Right cardiac atrium (tissue), 5 donors: ENCODE measurements around the gene PMM2. TPM values are rescaled to one million over a fixed set of nuclear protein-coding genes. Genes with fewer than 3 reads are reported as not detected.
"Not testable (repeated sequence)": the region's sequence is repeated elsewhere in the genome, so short reads cannot be mapped to it uniquely, and the experiment has no call there.

Experiments used
- ATAC-seq, 2 donors: fragments of 200-7000 bp; cut with Tn5 transposase; one replicate each; pipeline versions ENCODE4 v1.8.0 to v1.9.1; 2020; ENCODE audit warnings: moderate library complexity in 2 of 2, mild to moderate bottlenecking in 1 of 2
- DNase-seq, 3 donors: peaks; one replicate each; pipeline ENCODE4 v3.0.0-alpha.2; 2020
- H3K27ac ChIP-seq: one replicate; pipeline ENCODE4 v1.5.1; 2013; ENCODE audit warnings: mild to moderate bottlenecking, low read length, control low read depth, moderate library complexity
- H3K27me3 ChIP-seq: one replicate; pipeline ENCODE4 v1.6.1; 2013; ENCODE audit not compliant: control insufficient read depth, insufficient read depth
- H3K4me1 ChIP-seq: one replicate; pipeline ENCODE4 v1.6.1; 2013; ENCODE audit warnings: low read length; ENCODE audit not compliant: control insufficient read depth, insufficient read depth
- H3K4me3 ChIP-seq: one replicate; pipeline ENCODE4 v1.5.1; 2013; ENCODE audit warnings: low read length, control low read depth
- H3K9me3 ChIP-seq: one replicate; pipeline ENCODE4 v1.6.1; 2013; ENCODE audit warnings: low read length; ENCODE audit not compliant: control insufficient read depth
- WGBS: extraction: QIAGEN DNeasy Blood & Tissue Kit; methylation state at CpG from one replicate; pipeline ENCODE4 v1.1.7; 2013; 5-methylcytosine and 5-hydroxymethylcytosine counted together
- intact Hi-C, 4 donors: fragments of 100-400 bp; cut with DNase I; formaldehyde crosslinking; loops; one replicate each; pipeline versions ENCODE4 v1.11.0 to v1.14.0; 2022 to 2023
- polyA plus RNA-seq: library from polyadenylated mRNA; stranded (reverse); fragments of 200-250 nt; gene quantifications from one replicate; pipeline ENCODE4 v1.2.3, GENCODE V29; 2013
- total RNA-seq, 4 donors: library from RNA; stranded (reverse); fragmentation: NEBNext Ultra II Directional; extraction: Animal tissue kit (Norgen Biotek cat#: 25700); gene quantifications; one replicate each; pipeline ENCODE4 v1.2.1, GENCODE V29; 2021
- donor health status: healthy with polysubstance abuse.
- donor health status: DM: no; HTN: yes; CAD: no.
- donor health status: DM: no; HTN: no; CAD: no.
- donor health status: DM: no; HTN: yes; CAD: no; lungs with severe emphysema.
- donor health status: DM: yes; HTN: yes; CAD: no.

The PMM2 gene
- total and polyA plus RNA-seq, 5 donors: 10.5 to 29.4 (median 12.8) TPM

GRCh38 chr16:8867932-8868415 is 70.3 kb downstream of the PMM2 start:
- intact Hi-C loops: loop anchor here in 1 of 4 donors (10.0 kb wide), 1 partner anchor 73 kb away; the partner anchor contains the start of genes PMM2 and TMEM186

DNA sequence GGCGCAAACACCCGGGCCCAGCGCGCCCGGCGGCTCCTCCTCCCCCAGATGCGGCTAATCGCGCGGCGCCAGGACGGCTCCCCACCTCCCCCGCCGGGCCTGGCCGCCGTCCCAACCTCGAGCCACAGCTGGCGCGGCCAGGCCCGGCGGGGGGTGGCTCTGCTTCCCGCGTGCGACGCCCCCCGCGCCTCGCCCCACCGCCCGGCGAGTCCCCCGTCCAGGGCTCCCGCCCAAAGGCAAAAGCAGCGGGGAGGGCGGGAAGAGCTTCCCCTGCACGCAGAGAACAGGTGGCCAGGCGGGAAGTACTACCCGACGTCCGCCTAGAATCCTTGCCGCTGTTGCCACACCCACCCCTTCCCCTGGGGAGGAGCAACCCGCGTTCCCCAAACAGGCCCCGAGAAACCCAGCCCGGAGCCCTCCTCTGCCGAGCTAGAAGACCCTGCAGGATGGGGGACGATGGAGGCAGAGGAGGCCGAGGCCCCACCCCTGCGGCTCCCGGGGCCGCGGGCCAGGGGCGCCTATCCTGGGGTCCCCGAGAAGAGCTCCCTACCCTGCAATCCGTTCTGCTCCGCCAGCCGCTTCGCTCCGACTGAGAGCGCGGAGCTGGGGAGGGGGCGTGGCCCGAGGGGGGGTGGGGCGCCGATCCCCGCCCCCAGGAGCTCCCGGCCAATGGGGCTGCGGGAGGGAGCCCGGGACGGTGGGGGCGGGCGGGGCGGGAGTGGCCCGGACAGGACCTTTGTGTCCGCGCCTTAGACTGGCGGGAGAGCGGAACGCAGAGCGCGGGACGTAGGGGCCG is 71.0 kb downstream of the PMM2 start, which contains the start of gene CARHSP1:
Gene CARHSP1, minus strand, starts transcription at position 591 of the 796 bp plus-strand sequence. CDS start 9,678 bp downstream, outside the sequence.
- Histone ChIP-seq H3K27ac (peak within 1 kb of the TSS; percentile 94), H3K27me3 (no peaks in the 10 kb centered on the region), H3K4me3 (peak within 1 kb of the TSS; percentile 93), H3K4me1 (peaks cover 19% of the 10 kb centered on the region), H3K9me3 (no peaks in the 10 kb centered on the region)
- DNase-seq (peak; percentile 88 to 95 (median 94)), ATAC-seq (peak; percentile 88 to 93)
- intact Hi-C loops: loop anchor here in 1 of 4 donors (10.0 kb wide), 1 partner anchor 74 kb away; the partner anchor contains the start of genes PMM2 and TMEM186
- under 1% methylated on average over 83 of the region's 83 CpGs for WGBS

More at GRCh38 chr16:8867932-8868415, 70.3 kb downstream of the PMM2 start:
- H3K27ac ChIP-seq: peak overlapping the region; percentile 64
- H3K9me3 ChIP-seq: no peaks in the 10 kb centered on the region
- H3K4me1 ChIP-seq: peaks cover 24% of the 10 kb centered on the region
- peak overlapping the region; percentile 93 for H3K4me3 ChIP-seq
- WGBS: under 1% methylated on average over 16 of the region's 16 CpGs
- ATAC-seq (no peak), DNase-seq (no peak)
- H3K27me3 ChIP-seq: no peaks in the 10 kb centered on the region

DNA sequence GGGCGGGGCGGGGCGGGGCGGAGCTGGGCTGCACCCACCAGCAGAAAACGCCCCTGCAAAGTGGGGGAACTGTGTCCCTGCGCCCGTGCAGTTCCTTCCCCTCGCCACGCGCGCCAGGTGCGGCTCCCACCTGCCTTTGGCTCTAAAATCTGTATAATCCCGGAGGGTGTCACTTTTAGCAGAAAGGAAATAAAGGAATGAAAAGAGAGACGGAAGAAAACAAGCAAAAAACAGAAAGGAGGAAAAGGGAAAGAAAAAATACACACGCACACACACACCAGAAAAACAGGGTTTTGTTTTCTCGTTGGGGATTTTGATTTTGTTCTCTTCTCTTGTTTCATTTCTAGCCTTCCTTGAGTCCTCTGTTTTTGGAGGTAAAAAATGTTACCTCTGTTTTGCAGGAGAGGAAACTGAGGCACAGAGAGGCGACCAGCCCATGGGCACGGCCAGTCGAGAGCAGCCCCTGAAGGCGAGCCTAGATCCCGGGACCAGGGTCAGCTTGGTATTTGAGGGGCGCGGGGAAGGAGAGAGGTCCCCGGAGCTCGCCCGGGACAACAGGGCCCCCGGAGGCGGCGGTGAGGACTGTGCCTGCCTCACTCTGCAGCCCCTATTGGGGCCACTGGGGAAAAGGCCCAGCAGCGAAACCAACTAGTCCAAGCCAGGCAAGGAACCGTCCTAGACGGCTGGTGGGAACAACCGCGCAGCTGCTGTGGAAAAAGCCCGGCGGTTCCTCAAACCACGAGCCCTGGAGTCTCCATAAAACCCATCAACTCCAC is 71.8 kb downstream of the PMM2 start:
- no peak for ATAC-seq
- intact Hi-C loops: loop anchor here in 1 of 4 donors (10.0 kb wide), 1 partner anchor 75 kb away; the partner anchor contains the start of genes PMM2 and TMEM186
- peak in 1 of 3 donors; percentile 58 for DNase-seq
- H3K27me3 ChIP-seq: no peaks in the 10 kb centered on the region
- H3K4me1 ChIP-seq: peaks cover 11% of the 10 kb centered on the region
- no peak overlapping the region for H3K27ac ChIP-seq
- peak overlapping the region; percentile 93 for H3K4me3 ChIP-seq
- WGBS: 27% methylated on average over 37 of the region's 37 CpGs
- no peaks in the 10 kb centered on the region for H3K9me3 ChIP-seq

DNA sequence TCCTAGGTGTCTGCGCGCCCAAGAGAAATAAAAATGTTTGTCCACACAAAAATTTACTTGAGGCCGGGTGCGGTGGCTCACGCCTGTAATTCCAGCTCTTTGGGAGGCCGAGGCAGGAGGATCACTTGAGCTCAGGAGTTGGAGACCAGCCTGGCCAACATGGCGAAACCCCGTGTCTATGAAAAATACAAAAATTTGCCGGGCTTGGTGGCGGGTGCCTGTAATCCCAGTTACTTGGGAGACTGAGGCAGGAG is 72.3 kb downstream of the PMM2 start:
- H3K4me1 ChIP-seq, H3K27me3 ChIP-seq, ATAC-seq, DNase-seq, H3K4me3 ChIP-seq, H3K9me3 ChIP-seq, H3K27ac ChIP-seq: not testable (repeated sequence)
- WGBS: 99% methylated on average over 10 of the region's 10 CpGs
- intact Hi-C loops: loop anchor here in 1 of 4 donors (10.0 kb wide), 2 partner anchors 75 to 205 kb away; partner anchors contain the start of genes PMM2 and TMEM186

DNA sequence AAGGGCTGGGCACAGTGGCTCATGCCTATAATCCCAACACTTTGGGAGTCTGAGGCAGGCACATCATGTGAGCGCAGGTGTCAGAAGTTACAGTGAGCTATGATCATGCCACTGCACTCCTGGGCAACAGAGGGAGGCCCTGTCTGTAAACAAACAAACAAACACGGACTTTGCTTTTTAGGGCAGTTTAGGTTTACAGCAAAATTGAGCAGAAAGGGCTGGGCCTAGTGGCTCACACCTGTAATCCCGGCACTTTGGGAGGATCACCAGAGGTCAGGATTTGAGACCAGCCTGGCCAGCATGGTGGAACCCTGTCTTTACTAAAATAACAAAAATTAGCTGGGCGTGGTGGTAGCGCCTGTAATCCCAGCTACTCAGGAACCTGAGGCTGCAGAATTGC is 74.4 kb downstream of the PMM2 start:
- no peak overlapping the region for H3K4me3 ChIP-seq
- intact Hi-C loops: loop anchor here in 1 of 4 donors (10.0 kb wide), 1 partner anchor 207 kb away; no protein-coding TSS in a partner anchor
- peaks cover 2% of the 10 kb centered on the region for H3K4me1 ChIP-seq
- H3K9me3 ChIP-seq: no peaks in the 10 kb centered on the region
- peak in 1 of 3 donors; percentile 4 for DNase-seq
- H3K27ac ChIP-seq: no peak overlapping the region
- ATAC-seq: no peak
- WGBS: 95% methylated on average over 5 of the region's 5 CpGs
- no peaks in the 10 kb centered on the region for H3K27me3 ChIP-seq

- no peak for ATAC-seq
- H3K9me3 ChIP-seq: no peaks in the 10 kb centered on the region
- H3K27ac ChIP-seq: no peak overlapping the region
- DNase-seq: peak in 1 of 3 donors; percentile 20
- H3K4me3 ChIP-seq: no peak overlapping the region
- intact Hi-C loops: loop anchor here in 1 of 4 donors (10.0 kb wide), 1 partner anchor 208 kb away; no protein-coding TSS in a partner anchor
- peaks cover 2% of the 10 kb centered on the region for H3K4me1 ChIP-seq
- 86% methylated on average over 22 of the region's 22 CpGs for WGBS
- H3K27me3 ChIP-seq: no peaks in the 10 kb centered on the region
These were observed 75.6 kb downstream of the PMM2 start for GRCh38 chr16:8872967-8873865.

GRCh38 chr16:8873866-8874195 is 76.2 kb downstream of the PMM2 start:
- ATAC-seq, H3K4me1 ChIP-seq, H3K27ac ChIP-seq, H3K27me3 ChIP-seq, H3K4me3 ChIP-seq, H3K9me3 ChIP-seq: not testable (repeated sequence)
- 88% methylated on average over 7 of the region's 7 CpGs for WGBS
- intact Hi-C loops: loop anchor here in 1 of 4 donors (10.0 kb wide), 1 partner anchor 209 kb away; no protein-coding TSS in a partner anchor
- peak in 1 of 3 donors; percentile 16 for DNase-seq

- H3K27me3 ChIP-seq: no peaks in the 10 kb centered on the region
- intact Hi-C loops: loop anchor here in 1 of 4 donors (10.0 kb wide), 1 partner anchor 210 kb away; no protein-coding TSS in a partner anchor
- H3K27ac ChIP-seq: no peak overlapping the region
- 46% methylated on average over 6 of the region's 6 CpGs for WGBS
- ATAC-seq (no peak), DNase-seq (peak in 1 of 3 donors; percentile 13)
- no peak overlapping the region for H3K4me3 ChIP-seq
- H3K9me3 ChIP-seq: no peaks in the 10 kb centered on the region
- peaks cover 2% of the 10 kb centered on the region for H3K4me1 ChIP-seq
These were observed 76.7 kb downstream of the PMM2 start for GRCh38 chr16:8874388-8874787.

DNA sequence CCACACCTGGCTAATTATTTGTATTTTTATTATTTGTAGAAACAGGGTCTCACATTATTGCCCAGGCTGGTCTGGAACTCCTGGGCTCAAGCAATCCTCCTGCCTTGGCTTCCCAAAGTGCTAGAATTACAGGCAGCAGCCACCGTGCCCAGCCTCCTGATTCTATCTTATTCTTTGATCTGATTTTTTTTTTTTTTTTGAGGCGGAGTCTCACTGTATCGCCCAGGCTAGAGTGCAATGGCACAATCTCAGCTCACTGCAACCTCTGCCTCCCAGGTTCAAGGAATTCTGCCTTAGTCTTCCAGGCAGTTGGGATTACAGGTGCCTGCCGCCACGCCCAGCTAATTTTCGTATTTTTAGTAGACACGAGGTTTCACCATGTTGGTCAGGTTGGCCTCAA is 77.7 kb downstream of the PMM2 start:
- H3K4me1 ChIP-seq, H3K27ac ChIP-seq, H3K9me3 ChIP-seq, H3K27me3 ChIP-seq, H3K4me3 ChIP-seq, ATAC-seq: not testable (repeated sequence)
- DNase-seq: peak in 1 of 3 donors; percentile 10
- intact Hi-C loops: loop anchor here in 1 of 4 donors (10.0 kb wide), 1 partner anchor 211 kb away; no protein-coding TSS in a partner anchor
- WGBS: 83% methylated on average over 7 of the region's 7 CpGs
